Coronary artery (tissue), 2 donors: ENCODE results near the gene SHANK1.

ENCODE experiments used
- DNase-seq: peaks from one replicate; pipeline ENCODE4 v3.0.0-alpha.2; 2017; ENCODE audit warnings: low spot score
- H3K27ac ChIP-seq, 2 donors: fragments of 200-600 bp; sonication (generic); one replicate each; pipeline ENCODE4 v1.5.1; 2016 to 2019
- H3K4me3 ChIP-seq: fragments of 200-600 bp; sonication (generic); 2 replicates; pipeline ENCODE4 v1.5.1; 2016; ENCODE audit warnings: mild to moderate bottlenecking, moderate library complexity
- CTCF ChIP-seq: fragments of 200-600 bp; sonication (generic); IDR thresholded peaks from one replicate; pipeline ENCODE4 v1.5.1; 2019; ENCODE audit warnings: antibody characterized with exemption

The SHANK1 gene

GRCh38 chr19:50667177-50667758 lies 52.3 kb downstream of the SHANK1 start:
- H3K4me3 ChIP-seq = peak overlapping the region; percentile 22
- no peak for TF ChIP-seq CTCF
- DNase-seq = no peak
- H3K27ac ChIP-seq = no peak overlapping the region

- Histone ChIP-seq H3K27ac (no peak overlapping the region), H3K4me3 (peak overlapping the region; percentile 22)
- TF ChIP-seq CTCF = no peak
- no peak for DNase-seq
These were observed 53.0 kb downstream of the SHANK1 start for GRCh38 chr19:50666346-50667176.

GRCh38 chr19:50664204-50664603 lies 55.4 kb downstream of the SHANK1 start:
- no peak overlapping the region for H3K4me3 ChIP-seq
- no peak for DNase-seq
- no peak for TF ChIP-seq CTCF
- no peak overlapping the region for H3K27ac ChIP-seq

GRCh38 chr19:50663482-50663790 lies 56.2 kb downstream of the SHANK1 start:
- TF ChIP-seq CTCF = no peak
- no peak for DNase-seq
- Histone ChIP-seq H3K4me3 (no peak overlapping the region), H3K27ac (no peak overlapping the region)

GRCh38 chr19:50662651-50663481 lies 56.7 kb downstream of the SHANK1 start:
- DNase-seq = no peak
- Histone ChIP-seq H3K4me3 (no peak overlapping the region), H3K27ac (no peak overlapping the region)
- TF ChIP-seq CTCF = no peak

GRCh38 chr19:50661766-50662650 lies 57.6 kb downstream of the SHANK1 start:
- Histone ChIP-seq H3K27ac (no peak overlapping the region), H3K4me3 (no peak overlapping the region)
- no peak for TF ChIP-seq CTCF
- DNase-seq = no peak
